Prostate gland (tissue), 2 donors: ENCODE measurements around the gene P2RY8.

Source experiments
- POLR2AphosphoS5 ChIP-seq: sonication (generic); formaldehyde crosslinking; IDR thresholded peaks from one replicate; pipeline ENCODE4 v1.6.1; 2017; ENCODE audit warnings: antibody characterized with exemption
- TF ChIP-seq, protein P1 (sequence below), 4 experiments: fragments of 200-600 bp in 2 of 4; fragments of 450-650 bp in 2 of 4; sonication (generic) in 2 of 4; IDR thresholded peaks; 1 replicate in 3 of 4; 2 replicates in 1 of 4; pipeline ENCODE4 v1.5.1; 2016 to 2019; ENCODE audit warnings: antibody characterized with exemption in 4 of 4, mild to moderate bottlenecking in 2 of 4, moderate library complexity in 2 of 4

- no peak for TF ChIP-seq POLR2AphosphoS5
- TF ChIP-seq, protein P1, sequence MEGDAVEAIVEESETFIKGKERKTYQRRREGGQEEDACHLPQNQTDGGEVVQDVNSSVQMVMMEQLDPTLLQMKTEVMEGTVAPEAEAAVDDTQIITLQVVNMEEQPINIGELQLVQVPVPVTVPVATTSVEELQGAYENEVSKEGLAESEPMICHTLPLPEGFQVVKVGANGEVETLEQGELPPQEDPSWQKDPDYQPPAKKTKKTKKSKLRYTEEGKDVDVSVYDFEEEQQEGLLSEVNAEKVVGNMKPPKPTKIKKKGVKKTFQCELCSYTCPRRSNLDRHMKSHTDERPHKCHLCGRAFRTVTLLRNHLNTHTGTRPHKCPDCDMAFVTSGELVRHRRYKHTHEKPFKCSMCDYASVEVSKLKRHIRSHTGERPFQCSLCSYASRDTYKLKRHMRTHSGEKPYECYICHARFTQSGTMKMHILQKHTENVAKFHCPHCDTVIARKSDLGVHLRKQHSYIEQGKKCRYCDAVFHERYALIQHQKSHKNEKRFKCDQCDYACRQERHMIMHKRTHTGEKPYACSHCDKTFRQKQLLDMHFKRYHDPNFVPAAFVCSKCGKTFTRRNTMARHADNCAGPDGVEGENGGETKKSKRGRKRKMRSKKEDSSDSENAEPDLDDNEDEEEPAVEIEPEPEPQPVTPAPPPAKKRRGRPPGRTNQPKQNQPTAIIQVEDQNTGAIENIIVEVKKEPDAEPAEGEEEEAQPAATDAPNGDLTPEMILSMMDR (IDR thresholded peaks at IDR 0.05), result no peak
Observed at GRCh38 chrX:1420371-1420770, 116.6 kb downstream of the P2RY8 start.
